KMS-11 (cell line): Measurements from ENCODE around the gene DPF3.

ENCODE experiments used
- H2AFZ ChIP-seq: fragments of 200-600 bp; sonication (generic); 2 replicates; pipeline ENCODE4 v1.6.1; 2016; ENCODE audit warnings: antibody characterized with exemption, mixed run types, low read depth
- H3K27ac ChIP-seq: fragments of 200-600 bp; sonication (generic); 2 replicates; pipeline ENCODE4 v1.6.1; 2016; ENCODE audit warnings: mild to moderate bottlenecking, mixed run types
- H3K27me3 ChIP-seq: fragments of 200-600 bp; sonication (generic); 2 replicates; pipeline ENCODE4 v1.6.1; 2017; ENCODE audit warnings: mild to moderate bottlenecking, low read depth, mixed run types, moderate library complexity; ENCODE audit not compliant: insufficient read depth
- H3K36me3 ChIP-seq: fragments of 200-600 bp; sonication (generic); 2 replicates; pipeline ENCODE4 v1.6.1; 2017; ENCODE audit warnings: mild to moderate bottlenecking, mixed run types; ENCODE audit not compliant: insufficient read depth
- H3K4me1 ChIP-seq: fragments of 200-600 bp; sonication (generic); 2 replicates; pipeline ENCODE4 v1.6.1; 2016; ENCODE audit warnings: mild to moderate bottlenecking, low read depth, mixed run types; ENCODE audit not compliant: poor library complexity, severe bottlenecking
- H3K4me2 ChIP-seq: fragments of 200-600 bp; sonication (generic); 2 replicates; pipeline ENCODE4 v1.7.0; 2016; ENCODE audit warnings: mild to moderate bottlenecking, mixed run types
- H3K4me3 ChIP-seq: fragments of 200-600 bp; sonication (generic); IDR thresholded peaks from 2 replicates; pipeline ENCODE4 v1.6.1; 2017; ENCODE audit warnings: low read depth, low read length, mixed read lengths; ENCODE audit not compliant: insufficient read depth
- H3K79me2 ChIP-seq: fragments of 200-600 bp; sonication (generic); 2 replicates; pipeline ENCODE4 v1.6.1; 2016; ENCODE audit warnings: low read depth, mixed run types; ENCODE audit not compliant: insufficient read depth
- H3K9ac ChIP-seq: fragments of 200-600 bp; sonication (generic); 2 replicates; pipeline ENCODE4 v1.6.1; 2016; ENCODE audit warnings: mild to moderate bottlenecking, mixed run types
- H4K20me1 ChIP-seq: fragments of 200-600 bp; sonication (generic); 2 replicates; pipeline ENCODE4 v1.6.1; 2016; ENCODE audit warnings: mild to moderate bottlenecking, mixed run types; ENCODE audit not compliant: insufficient read depth
- CTCF ChIP-seq: fragments of 200-600 bp; sonication (generic); conservative IDR thresholded peaks from 2 replicates; pipeline ENCODE4 v1.6.1; 2017; ENCODE audit warnings: low read depth, mild to moderate bottlenecking, antibody characterized with exemption, low read length, moderate library complexity, mixed read lengths

DPF3 gene

DNA sequence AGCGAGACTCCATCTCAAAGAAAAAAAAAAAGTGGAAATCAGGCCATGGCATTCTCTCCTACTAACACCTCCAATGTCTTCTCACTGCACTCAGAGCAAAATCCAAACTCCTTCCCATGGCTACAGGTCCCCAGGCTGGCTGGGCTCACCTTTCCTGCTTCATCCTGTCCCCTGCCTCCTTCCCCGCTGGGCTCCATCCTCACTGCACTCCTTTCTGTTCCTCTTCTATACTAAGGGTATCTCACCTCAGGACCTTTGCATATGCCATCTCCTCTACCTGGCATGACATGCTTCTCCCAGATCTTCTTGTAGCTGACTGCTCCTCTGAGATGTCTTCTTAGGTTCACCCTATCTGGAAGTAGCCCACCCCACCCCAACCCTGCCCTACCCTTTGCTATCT is 111.1 kb downstream of the DPF3 start:
- no peaks in the 10 kb centered on the region for H4K20me1 ChIP-seq
- no peak for TF ChIP-seq CTCF
- H3K27me3 ChIP-seq, result no peaks in the 10 kb centered on the region
- no peaks in the 10 kb centered on the region for H3K4me1 ChIP-seq
- no peak overlapping the region for H3K9ac ChIP-seq
- no peak overlapping the region for H3K27ac ChIP-seq
- H2AFZ ChIP-seq, result no peak overlapping the region
- H3K79me2 ChIP-seq, result no peaks in the 10 kb centered on the region
- H3K36me3 ChIP-seq, result no peaks in the 10 kb centered on the region
- no peak overlapping the region for H3K4me3 ChIP-seq
- no peak overlapping the region for H3K4me2 ChIP-seq

GRCh38 chr14:72781561-72782508 is 112.1 kb downstream of the DPF3 start:
- H4K20me1 ChIP-seq, result no peaks in the 10 kb centered on the region
- no peak overlapping the region for H3K4me3 ChIP-seq
- no peaks in the 10 kb centered on the region for H3K4me1 ChIP-seq
- H3K79me2 ChIP-seq, result no peaks in the 10 kb centered on the region
- H3K36me3 ChIP-seq, result no peaks in the 10 kb centered on the region
- no peaks in the 10 kb centered on the region for H3K27me3 ChIP-seq
- H3K4me2 ChIP-seq, result no peak overlapping the region
- H3K9ac ChIP-seq, result no peak overlapping the region
- no peak overlapping the region for H2AFZ ChIP-seq
- no peak for TF ChIP-seq CTCF
- H3K27ac ChIP-seq, result no peak overlapping the region

GRCh38 chr14:72780751-72781150 is 113.2 kb downstream of the DPF3 start:
- Histone ChIP-seq H3K4me2 (no peak overlapping the region), H3K9ac (no peak overlapping the region), H2AFZ (no peak overlapping the region), H3K36me3 (no peaks in the 10 kb centered on the region), H3K4me1 (no peaks in the 10 kb centered on the region), H3K4me3 (no peak overlapping the region), H3K27me3 (no peaks in the 10 kb centered on the region), H3K27ac (no peak overlapping the region), H3K79me2 (no peaks in the 10 kb centered on the region), H4K20me1 (no peaks in the 10 kb centered on the region)
- TF ChIP-seq CTCF, result no peak

- no peaks in the 10 kb centered on the region for H3K4me1 ChIP-seq
- no peak overlapping the region for H3K9ac ChIP-seq
- no peak overlapping the region for H3K4me3 ChIP-seq
- H4K20me1 ChIP-seq, result no peaks in the 10 kb centered on the region
- no peaks in the 10 kb centered on the region for H3K79me2 ChIP-seq
- no peak overlapping the region for H3K4me2 ChIP-seq
- H3K27ac ChIP-seq, result no peak overlapping the region
- no peaks in the 10 kb centered on the region for H3K27me3 ChIP-seq
- H3K36me3 ChIP-seq, result no peaks in the 10 kb centered on the region
- H2AFZ ChIP-seq, result no peak overlapping the region
- TF ChIP-seq CTCF, result no peak
Measured at GRCh38 chr14:72779679-72780078, 114.2 kb downstream of the DPF3 start.
